H1 (cell line): ENCODE results near the gene ANAPC16. TPM values are rescaled to one million over a fixed set of nuclear protein-coding genes. Genes with fewer than 3 reads are reported as not detected.

Experiments used
- CBX8 ChIP-seq: fragments of 300-800, 300-1000 bp; sonication (generic); IDR thresholded peaks from 2 replicates; pipeline ENCODE4 v1.7.1; 2016; ENCODE audit warnings: low read depth, low read length, borderline replicate concordance
- CHD1 ChIP-seq: IDR thresholded peaks from 2 replicates; pipeline ENCODE4 v1.6.1; 2012; ENCODE audit warnings: low read depth, low read length, improper control_type of control experiment
- CHD7 ChIP-seq: fragments of 300-600 bp; sonication (generic); IDR thresholded peaks from 2 replicates; pipeline ENCODE4 v1.7.1; 2012; ENCODE audit warnings: low read length, moderate library complexity, mild to moderate bottlenecking, inconsistent platforms; ENCODE audit not compliant: insufficient replicate concordance
- EZH2 ChIP-seq: fragments of 200-600 bp; sonication (generic); IDR thresholded peaks from 2 replicates; pipeline ENCODE4 v1.7.1; 2012; ENCODE audit warnings: low read depth, mild to moderate bottlenecking, moderate library complexity, low read length, inconsistent platforms; ENCODE audit not compliant: severe bottlenecking
- FOSL1 ChIP-seq: IDR thresholded peaks from 2 replicates; pipeline ENCODE4 v1.6.1; 2011; ENCODE audit warnings: mild to moderate bottlenecking, low read depth, low read length, moderate library complexity; ENCODE audit not compliant: insufficient read depth
- GABPA ChIP-seq: IDR thresholded peaks from 2 replicates; pipeline ENCODE4 v1.6.1; 2011; ENCODE audit warnings: mild to moderate bottlenecking, low read length, moderate library complexity, borderline replicate concordance; ENCODE audit not compliant: insufficient read depth
- HDAC6 ChIP-seq: IDR thresholded peaks from one replicate; pipeline ENCODE4 v1.7.1; 2012; ENCODE audit warnings: low read depth, mild to moderate bottlenecking, inconsistent platforms, low read length, moderate library complexity
- KDM1A ChIP-seq: fragments of 200-600, 300-600 bp; sonication (generic); IDR thresholded peaks from 2 replicates; pipeline ENCODE4 v1.7.1; 2016; ENCODE audit warnings: mild to moderate bottlenecking, low read length, borderline replicate concordance
- RAD21 ChIP-seq, 2 experiments: IDR thresholded peaks in 1 of 2; conservative IDR thresholded peaks in 1 of 2; 2 replicates each; pipeline ENCODE4 v1.6.1; 2011; ENCODE audit warnings: low read depth in 2 of 2, low read length in 2 of 2, improper control_type of control experiment in 1 of 2, inconsistent platforms in 1 of 2, mild to moderate bottlenecking in 1 of 2, moderate library complexity in 1 of 2
- TCF12 ChIP-seq: IDR thresholded peaks from 2 replicates; pipeline ENCODE4 v1.6.1; 2011; ENCODE audit warnings: low read depth, mild to moderate bottlenecking, low read length
- polyA plus RNA-seq, 7 experiments: library from polyadenylated mRNA; depleted of rRNA in 3 of 7; stranded (reverse) in 5 of 7; unstranded in 2 of 7; fragments of >200 nt in 5 of 7; fragments of 200-250 nt in 2 of 7; gene quantifications; 1 replicate in 5 of 7; 2 replicates in 1 of 7; 4 replicates in 1 of 7; pipeline versions ENCODE4 v1.2.1 to v1.2.3, GENCODE V29; 2011 to 2013; ENCODE audit warnings: missing spikeins in 2 of 7, mixed read lengths in 2 of 7
- total RNA-seq: library from RNA; stranded (reverse); fragmentation: NEBNext Ultra II Directional; extraction: Animal tissue kit (Norgen Biotek cat#: 25700); gene quantifications from 2 replicates; pipeline ENCODE4 v1.2.1, GENCODE V29; 2021
- TF ChIP-seq, protein P1 (sequence below): IDR thresholded peaks from 2 replicates; pipeline ENCODE4 v1.6.1; 2012; ENCODE audit warnings: inconsistent platforms

ANAPC16 gene
- total and polyA plus RNA-seq, 2 of the 8 experiments (the other 6 are each of a cell fraction or from before 2014, with no cell fraction given), result 53.1 to 57.4 TPM

- TF ChIP-seq CHD7 (no peak), GABPA (no peak), FOSL1 (no peak), KDM1A (no peak), CHD1 (no peak), HDAC6 (no peak), RAD21 (IDR thresholded peaks at IDR 0.05 in 1 of 2, conservative IDR thresholded peaks at IDR 0.05 in 1 of 2; ENCODE audit: low read depth in 2 of 2, low read length in 2 of 2) (no peak), EZH2 (no peak), CBX8 (no peak), TCF12 (no peak)
- TF ChIP-seq, protein P1, sequence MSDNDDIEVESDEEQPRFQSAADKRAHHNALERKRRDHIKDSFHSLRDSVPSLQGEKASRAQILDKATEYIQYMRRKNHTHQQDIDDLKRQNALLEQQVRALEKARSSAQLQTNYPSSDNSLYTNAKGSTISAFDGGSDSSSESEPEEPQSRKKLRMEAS, result no peak
These were observed 45.5 kb upstream of the ANAPC16 start (continued) for GRCh38 chr10:72170263-72170662.
